ENCODE results near the gene TUBA4B.

DNA sequence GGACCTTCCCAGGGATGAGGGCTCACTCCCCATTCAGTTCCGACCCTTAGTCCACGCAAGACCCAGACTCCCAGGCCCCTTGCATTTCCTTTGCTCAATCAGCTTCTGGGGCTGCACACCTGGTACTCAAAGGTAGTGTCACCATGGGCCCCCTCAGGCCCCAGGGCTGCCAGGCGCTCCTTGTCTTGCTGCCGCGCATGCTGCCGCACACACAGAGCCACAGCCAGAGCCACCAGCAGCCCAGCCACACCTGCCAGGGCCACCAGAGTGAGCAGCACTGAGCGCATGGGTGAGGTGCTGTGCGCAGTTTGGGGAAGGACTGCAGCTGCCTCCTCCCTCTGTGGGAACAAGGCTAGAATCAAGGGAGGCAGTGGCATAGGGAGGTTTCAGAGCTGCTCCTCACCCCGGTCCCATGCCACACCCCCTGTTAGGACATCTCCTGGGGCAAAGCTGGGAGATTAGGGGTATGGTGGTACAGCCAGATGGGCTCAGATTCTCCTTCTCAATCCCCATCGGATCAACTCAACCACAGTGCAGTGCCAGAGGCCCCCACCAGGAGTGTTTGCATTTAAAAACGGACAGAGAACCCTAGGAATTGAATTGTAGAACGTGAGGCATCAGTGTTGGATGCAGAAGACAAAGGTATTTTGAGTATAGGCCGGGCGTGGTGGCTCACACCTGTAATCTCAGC, 44.9 kb downstream of the TUBA4B start:
- TF ChIP-seq, protein P1, sequence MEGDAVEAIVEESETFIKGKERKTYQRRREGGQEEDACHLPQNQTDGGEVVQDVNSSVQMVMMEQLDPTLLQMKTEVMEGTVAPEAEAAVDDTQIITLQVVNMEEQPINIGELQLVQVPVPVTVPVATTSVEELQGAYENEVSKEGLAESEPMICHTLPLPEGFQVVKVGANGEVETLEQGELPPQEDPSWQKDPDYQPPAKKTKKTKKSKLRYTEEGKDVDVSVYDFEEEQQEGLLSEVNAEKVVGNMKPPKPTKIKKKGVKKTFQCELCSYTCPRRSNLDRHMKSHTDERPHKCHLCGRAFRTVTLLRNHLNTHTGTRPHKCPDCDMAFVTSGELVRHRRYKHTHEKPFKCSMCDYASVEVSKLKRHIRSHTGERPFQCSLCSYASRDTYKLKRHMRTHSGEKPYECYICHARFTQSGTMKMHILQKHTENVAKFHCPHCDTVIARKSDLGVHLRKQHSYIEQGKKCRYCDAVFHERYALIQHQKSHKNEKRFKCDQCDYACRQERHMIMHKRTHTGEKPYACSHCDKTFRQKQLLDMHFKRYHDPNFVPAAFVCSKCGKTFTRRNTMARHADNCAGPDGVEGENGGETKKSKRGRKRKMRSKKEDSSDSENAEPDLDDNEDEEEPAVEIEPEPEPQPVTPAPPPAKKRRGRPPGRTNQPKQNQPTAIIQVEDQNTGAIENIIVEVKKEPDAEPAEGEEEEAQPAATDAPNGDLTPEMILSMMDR (IDR thresholded peaks at IDR 0.05), result no peak
- no peak for TF ChIP-seq POLR2A (IDR thresholded peaks at IDR 0.05)
